Measurements from ENCODE around the gene DNAJC4. TPM values are rescaled to one million over a fixed set of nuclear protein-coding genes. Genes with fewer than 3 reads are reported as not detected.
A peak's percentile ranks its signal among the peaks of the same experiment; 100 is the strongest.

DNAJC4 gene
- polyA plus RNA-seq, 3 donors = 25.5 to 78.9 (median 32.5) TPM

DNA sequence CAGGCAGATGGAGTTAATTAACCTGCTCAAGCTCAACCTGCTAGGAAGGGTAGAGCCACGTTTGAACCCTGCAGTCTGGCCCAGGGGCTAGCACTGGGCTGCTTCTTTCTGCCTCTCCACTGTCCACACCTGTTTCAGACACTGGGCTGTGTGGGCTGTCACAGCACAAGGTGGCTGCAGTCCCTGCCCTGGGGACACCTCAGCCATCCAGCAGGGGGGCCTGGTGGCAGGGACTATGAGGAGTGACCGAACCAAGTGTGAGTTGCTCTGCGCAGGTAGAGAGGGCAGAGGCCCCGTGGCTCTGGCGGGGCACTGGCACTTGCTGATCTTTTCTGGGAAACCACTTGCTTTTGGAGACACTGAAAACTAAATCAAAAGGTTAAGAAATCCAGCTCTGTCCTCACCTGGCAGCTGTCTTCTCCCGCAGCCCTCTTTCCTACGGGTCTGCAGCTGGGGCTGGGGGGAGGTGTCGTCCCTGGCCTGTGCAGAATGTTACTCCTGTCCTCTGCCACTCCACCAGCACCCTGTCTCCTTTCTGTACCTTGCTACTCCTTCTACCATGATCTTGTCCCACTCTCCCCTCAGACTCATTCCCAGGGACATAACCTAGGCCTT is 48.3 kb downstream of the DNAJC4 start:
- H3K9me3 Mint-ChIP-seq = no peaks in the 10 kb centered on the region
- 98% methylated on average over 7 of the region's 8 CpGs for WGBS (ENCODE audit: insufficient coverage)
- peaks cover 10% of the 10 kb centered on the region for H3K4me1 Mint-ChIP-seq
- TF ChIP-seq, protein P1, sequence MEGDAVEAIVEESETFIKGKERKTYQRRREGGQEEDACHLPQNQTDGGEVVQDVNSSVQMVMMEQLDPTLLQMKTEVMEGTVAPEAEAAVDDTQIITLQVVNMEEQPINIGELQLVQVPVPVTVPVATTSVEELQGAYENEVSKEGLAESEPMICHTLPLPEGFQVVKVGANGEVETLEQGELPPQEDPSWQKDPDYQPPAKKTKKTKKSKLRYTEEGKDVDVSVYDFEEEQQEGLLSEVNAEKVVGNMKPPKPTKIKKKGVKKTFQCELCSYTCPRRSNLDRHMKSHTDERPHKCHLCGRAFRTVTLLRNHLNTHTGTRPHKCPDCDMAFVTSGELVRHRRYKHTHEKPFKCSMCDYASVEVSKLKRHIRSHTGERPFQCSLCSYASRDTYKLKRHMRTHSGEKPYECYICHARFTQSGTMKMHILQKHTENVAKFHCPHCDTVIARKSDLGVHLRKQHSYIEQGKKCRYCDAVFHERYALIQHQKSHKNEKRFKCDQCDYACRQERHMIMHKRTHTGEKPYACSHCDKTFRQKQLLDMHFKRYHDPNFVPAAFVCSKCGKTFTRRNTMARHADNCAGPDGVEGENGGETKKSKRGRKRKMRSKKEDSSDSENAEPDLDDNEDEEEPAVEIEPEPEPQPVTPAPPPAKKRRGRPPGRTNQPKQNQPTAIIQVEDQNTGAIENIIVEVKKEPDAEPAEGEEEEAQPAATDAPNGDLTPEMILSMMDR (IDR thresholded peaks at IDR 0.05) = no peak
- peaks cover 4 to 25% of the 10 kb centered on the region in 2 donors for H3K36me3 ChIP-seq (replicated peaks in 1 of 2; ENCODE audit: control insufficient read depth in 1 of 2, insufficient read depth in 2 of 2, low read length in 2 of 2)
- peaks cover 27 to 43% of the 10 kb centered on the region in 2 donors for H3K36me3 Mint-ChIP-seq
- no peak overlapping the region for H3K4me2 ChIP-seq (replicated peaks; ENCODE audit: extremely low read depth, low read length, poor library complexity, severe bottlenecking)
- H4K20me1 ChIP-seq (ENCODE audit: insufficient read depth, low read length) = no peaks in the 10 kb centered on the region
- H3K4me3 Mint-ChIP-seq = no peak overlapping the region
- H3K4me1 ChIP-seq (ENCODE audit: control insufficient read depth in 1 of 2, insufficient read depth in 2 of 2, low read length in 2 of 2) = peaks cover 3 to 6% of the 10 kb centered on the region in 2 donors
- intact Hi-C loops (cut with micrococcal nuclease) = no loop called here
- H2AFZ ChIP-seq (ENCODE audit: insufficient read depth, low read depth, low read length, poor library complexity, severe bottlenecking) = no peak overlapping the region
- H3K9me3 ChIP-seq (replicated peaks in 1 of 2; ENCODE audit: control insufficient read depth in 1 of 2, insufficient read depth in 1 of 2, low read length in 2 of 2) = no peaks in the 10 kb centered on the region
- no peaks in the 10 kb centered on the region for H3K79me2 ChIP-seq (ENCODE audit: insufficient read depth, low read length)
- H3K27ac ChIP-seq (ENCODE audit: low read depth in 1 of 2, low read length in 2 of 2) = no peak overlapping the region
- H3K27me3 ChIP-seq (ENCODE audit: control insufficient read depth in 2 of 2, insufficient read depth in 2 of 2, low read length in 2 of 2) = no peaks in the 10 kb centered on the region
- H3K9ac ChIP-seq (ENCODE audit: insufficient read depth, low read length, poor library complexity, severe bottlenecking) = no peak overlapping the region
- peaks cover 0 to 1% (median 0%) of the 10 kb centered on the region in 3 donors for H3K27me3 Mint-ChIP-seq (ENCODE audit: low read depth in 3 of 3)
- peak overlapping the region in 1 of 7 donors; percentile 39 for H3K27ac Mint-ChIP-seq
- no peak overlapping the region for H3K4me3 ChIP-seq (replicated peaks in 1 of 3; ENCODE audit: low read depth in 2 of 3, low read length in 3 of 3)
- DNase-seq = no peak

DNA sequence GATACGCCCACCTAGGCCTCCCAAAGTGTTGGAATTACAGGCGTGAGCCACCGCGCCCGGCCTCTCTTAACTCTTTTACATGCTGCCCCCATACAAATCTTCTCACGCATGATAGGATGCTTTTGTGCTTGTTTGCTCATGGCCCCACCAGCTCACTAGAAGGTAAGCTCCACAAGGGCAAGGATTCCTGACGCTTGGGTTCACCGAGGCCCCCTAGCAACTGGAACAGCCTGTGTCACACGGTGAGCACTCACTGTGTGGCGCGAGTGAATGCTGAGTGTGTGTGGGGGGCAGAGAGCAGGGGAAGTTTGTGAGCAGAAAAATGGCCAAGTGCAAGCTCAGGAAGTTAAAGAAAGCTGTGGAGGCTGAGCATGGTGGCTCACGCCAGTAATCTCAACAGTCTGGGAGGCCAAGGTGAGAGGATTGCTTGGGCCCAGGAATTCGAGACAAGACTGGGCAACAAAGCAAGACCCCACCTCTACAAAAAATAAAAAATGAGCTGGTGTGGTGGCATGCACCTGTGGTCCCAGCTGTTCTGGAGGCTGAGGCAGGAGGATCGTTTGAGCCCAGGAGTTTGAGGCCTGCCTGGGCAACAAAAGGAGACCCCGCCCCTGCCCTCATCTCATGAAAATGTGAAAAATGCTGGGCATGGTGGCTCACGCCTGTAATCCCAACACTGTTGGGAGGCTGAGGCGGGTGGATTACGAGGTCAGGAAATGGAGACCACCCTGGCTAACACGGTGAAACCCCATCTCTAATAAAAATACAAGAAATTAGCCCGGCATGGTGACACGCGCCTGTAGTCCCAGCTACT is 51.8 kb downstream of the DNAJC4 start:
- no peak for DNase-seq
- Mint-ChIP-seq H3K9me3 (no peaks in the 10 kb centered on the region), H3K27ac (no peak overlapping the region), H3K4me3 (no peak overlapping the region), H3K27me3 (ENCODE audit: low read depth in 3 of 3) (peaks cover 0 to 1% (median 1%) of the 10 kb centered on the region in 3 donors), H3K4me1 (peaks cover 24% of the 10 kb centered on the region), H3K36me3 (peaks cover 20 to 29% of the 10 kb centered on the region in 2 donors)
- Histone ChIP-seq H3K4me3 (replicated peaks in 1 of 3; ENCODE audit: low read depth in 2 of 3, low read length in 3 of 3) (no peak overlapping the region), H3K36me3 (replicated peaks in 1 of 2; ENCODE audit: control insufficient read depth in 1 of 2, insufficient read depth in 2 of 2, low read length in 2 of 2) (peaks cover 4 to 17% of the 10 kb centered on the region in 2 donors), H3K4me2 (replicated peaks; ENCODE audit: extremely low read depth, low read length, poor library complexity, severe bottlenecking) (no peak overlapping the region), H2AFZ (ENCODE audit: insufficient read depth, low read depth, low read length, poor library complexity, severe bottlenecking) (no peak overlapping the region), H3K27ac (ENCODE audit: low read depth in 1 of 2, low read length in 2 of 2) (no peak overlapping the region), H4K20me1 (ENCODE audit: insufficient read depth, low read length) (no peaks in the 10 kb centered on the region), H3K4me1 (ENCODE audit: control insufficient read depth in 1 of 2, insufficient read depth in 2 of 2, low read length in 2 of 2) (peaks cover 20 to 24% of the 10 kb centered on the region in 2 donors), H3K9me3 (replicated peaks in 1 of 2; ENCODE audit: control insufficient read depth in 1 of 2, insufficient read depth in 1 of 2, low read length in 2 of 2) (no peaks in the 10 kb centered on the region), H3K79me2 (ENCODE audit: insufficient read depth, low read length) (peaks cover 5% of the 10 kb centered on the region), H3K27me3 (ENCODE audit: control insufficient read depth in 2 of 2, insufficient read depth in 2 of 2, low read length in 2 of 2) (no peaks in the 10 kb centered on the region), H3K9ac (ENCODE audit: insufficient read depth, low read length, poor library complexity, severe bottlenecking) (no peak overlapping the region)
- intact Hi-C loops (cut with micrococcal nuclease) = no loop called here
- TF ChIP-seq, protein P1 (IDR thresholded peaks at IDR 0.05) = no peak
- 96% methylated on average over 18 of the region's 22 CpGs for WGBS (ENCODE audit: insufficient coverage)
